Skeletal muscle tissue (tissue), 4 donors: ENCODE measurements around the gene CITED4. TPM values are rescaled to one million over a fixed set of nuclear protein-coding genes. Genes with fewer than 3 reads are reported as not detected.

Experiments used
- H3K27ac ChIP-seq: one replicate; pipeline ENCODE4 v1.7.0; 2013; ENCODE audit warnings: mild to moderate bottlenecking, low read depth, low read length, inconsistent platforms
- H3K27me3 ChIP-seq, 3 donors: one replicate each; pipeline ENCODE4 v1.7.0; 2013; ENCODE audit warnings: low read length in 3 of 3; ENCODE audit not compliant: control insufficient read depth in 3 of 3, insufficient read depth in 3 of 3
- H3K36me3 ChIP-seq, 3 donors: one replicate each; pipeline ENCODE4 v1.7.0; 2013; ENCODE audit warnings: low read length in 3 of 3; ENCODE audit not compliant: control insufficient read depth in 3 of 3, insufficient read depth in 3 of 3
- H3K4me1 ChIP-seq, 3 donors: one replicate each; pipeline ENCODE4 v1.7.0; 2013; ENCODE audit warnings: low read length in 3 of 3, mild to moderate bottlenecking in 3 of 3; ENCODE audit not compliant: control insufficient read depth in 3 of 3, insufficient read depth in 3 of 3
- H3K4me3 ChIP-seq, 3 donors: one replicate each; pipeline ENCODE4 v1.7.0; 2013; ENCODE audit warnings: low read length in 3 of 3
- H3K9ac ChIP-seq, 3 donors: one replicate each; pipeline ENCODE4 v1.7.0; 2013; ENCODE audit warnings: low read length in 3 of 3, mild to moderate bottlenecking in 3 of 3, moderate library complexity in 2 of 3, low read depth in 1 of 3
- H3K9me3 ChIP-seq, 3 donors: one replicate each; pipeline ENCODE4 v1.7.0; 2013; ENCODE audit warnings: low read length in 3 of 3; ENCODE audit not compliant: control insufficient read depth in 3 of 3
- total RNA-seq: library from RNA; depleted of rRNA; stranded (reverse); fragments of >200 nt; gene quantifications from one replicate; pipeline ENCODE4 v1.2.3, GENCODE V29; 2014
- donor health status: Osteomylitis.

Gene CITED4
- total RNA-seq, 1 donor from 2014 or later, result 1.6 TPM

DNA sequence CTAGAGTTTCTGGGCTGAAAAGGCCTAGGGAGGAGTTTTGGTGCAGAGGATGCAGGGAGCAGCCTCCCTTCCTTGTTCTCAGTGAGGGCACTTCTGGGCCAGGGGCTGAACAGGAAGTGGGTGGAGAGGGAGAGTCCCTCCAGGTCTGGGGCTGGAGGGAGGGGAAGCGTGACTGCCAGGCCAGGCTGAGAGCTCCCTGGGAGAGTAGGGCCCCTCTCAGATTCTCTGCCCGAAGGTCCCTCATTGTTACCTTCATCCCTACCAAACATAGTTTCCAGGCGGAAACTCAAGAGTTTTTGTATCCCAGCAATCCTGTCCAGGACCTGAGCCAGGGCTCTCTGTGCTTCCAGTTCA, 36.8 kb downstream of the CITED4 start:
- H3K9me3 ChIP-seq, result no peaks in the 10 kb centered on the region

DNA sequence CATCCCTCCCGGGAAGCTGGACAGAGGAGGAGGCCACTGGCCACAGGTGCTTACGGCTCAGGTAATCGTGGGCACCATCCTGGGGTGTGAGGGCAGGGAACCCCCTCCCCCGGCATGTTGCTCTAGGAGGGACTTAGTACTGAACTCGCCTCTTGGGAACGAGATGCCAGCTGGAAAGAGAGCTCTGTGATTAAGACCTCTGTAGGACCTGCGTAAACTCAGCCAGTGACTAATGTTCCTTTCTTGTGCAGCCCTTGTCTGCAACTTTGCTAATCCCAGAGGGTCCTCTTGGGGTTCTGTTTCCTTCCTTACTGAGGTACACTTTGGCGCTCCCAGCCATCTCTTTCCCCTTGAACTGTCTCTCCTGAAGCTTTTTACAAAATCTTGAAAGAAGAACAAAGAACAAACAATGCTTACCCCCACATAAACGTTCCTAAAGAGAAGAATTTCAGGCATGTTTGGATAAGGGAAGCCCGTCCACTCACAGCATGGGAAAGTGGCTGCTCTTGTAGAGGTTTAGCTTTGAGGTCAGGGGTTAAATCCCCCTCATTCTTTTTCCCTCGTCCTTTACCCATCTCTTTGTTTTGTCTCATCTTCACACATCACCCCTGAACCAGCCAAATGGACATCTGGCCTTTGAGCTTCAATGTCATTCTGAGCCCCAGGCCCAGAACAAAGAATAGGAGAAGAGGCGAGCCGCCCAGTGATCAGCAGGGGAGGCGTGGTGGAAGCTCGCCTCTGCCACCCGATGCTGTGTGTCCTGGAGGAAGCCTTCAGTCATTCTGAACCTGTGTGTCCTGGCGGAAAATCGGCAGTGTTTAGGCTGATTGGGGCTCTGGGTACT, 37.4 kb downstream of the CITED4 start:
- Histone ChIP-seq H3K27ac (no peak overlapping the region), H3K9ac (no peak overlapping the region), H3K27me3 (no peaks in the 10 kb centered on the region), H3K9me3 (no peaks in the 10 kb centered on the region), H3K4me1 (peaks cover 0 to 9% (median 7%) of the 10 kb centered on the region in 3 donors), H3K4me3 (no peak overlapping the region), H3K36me3 (peaks cover 0 to 14% (median 2%) of the 10 kb centered on the region in 3 donors)

More for the DNA sequence above, 36.8 kb downstream of the CITED4 start:
- Histone ChIP-seq H3K27ac (no peak overlapping the region), H3K4me3 (no peak overlapping the region), H3K36me3 (peaks cover 0 to 8% (median 3%) of the 10 kb centered on the region in 3 donors), H3K27me3 (no peaks in the 10 kb centered on the region), H3K9ac (no peak overlapping the region), H3K4me1 (peaks cover 0 to 9% (median 5%) of the 10 kb centered on the region in 3 donors)

DNA sequence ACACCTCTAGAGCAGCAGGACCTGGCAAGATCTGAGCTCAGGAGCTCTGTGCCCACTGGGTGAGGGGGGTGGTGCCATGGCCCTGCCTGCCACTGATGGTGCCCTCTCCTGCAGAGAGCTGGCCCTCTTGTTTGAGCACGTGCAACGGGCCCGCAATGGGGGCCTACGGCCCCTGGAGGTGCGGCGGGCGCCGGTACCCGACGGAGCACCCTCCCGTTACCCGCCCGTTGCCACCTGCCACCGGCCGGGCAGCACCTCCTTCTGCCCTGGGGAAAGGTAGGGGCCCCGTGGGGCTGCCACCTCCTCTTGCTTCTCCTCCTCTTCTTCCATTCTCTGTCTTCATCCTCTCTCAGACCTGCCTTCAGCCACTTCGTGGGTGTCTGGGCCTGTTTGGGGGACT, 38.2 kb downstream of the CITED4 start:
- peaks cover 0 to 9% (median 7%) of the 10 kb centered on the region in 3 donors for H3K4me1 ChIP-seq
- no peaks in the 10 kb centered on the region for H3K27me3 ChIP-seq
- H3K36me3 ChIP-seq, result peaks cover 0 to 17% (median 3%) of the 10 kb centered on the region in 3 donors
- no peak overlapping the region for H3K9ac ChIP-seq
- no peak overlapping the region for H3K27ac ChIP-seq
- H3K4me3 ChIP-seq, result no peak overlapping the region
- no peaks in the 10 kb centered on the region for H3K9me3 ChIP-seq

DNA sequence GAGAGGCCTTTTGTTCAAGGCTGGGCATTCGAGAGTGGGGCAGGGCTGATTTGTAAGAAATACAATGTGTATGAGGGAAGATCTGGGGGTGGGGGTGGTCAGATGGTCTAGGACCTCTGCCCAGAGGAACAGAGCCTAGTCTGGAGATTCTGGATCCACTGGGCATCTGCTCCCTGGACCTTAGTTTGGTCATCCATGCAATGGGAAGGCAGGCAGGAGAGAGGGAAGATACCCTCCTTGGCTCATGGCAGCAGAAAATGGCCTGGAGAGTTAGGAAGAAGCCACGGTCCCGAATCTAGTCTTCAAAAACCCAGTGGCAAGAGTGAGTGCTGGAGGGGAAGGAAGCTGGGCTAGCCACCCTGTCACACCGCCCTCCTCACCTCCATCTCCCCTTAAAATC, 38.8 kb downstream of the CITED4 start:
- Histone ChIP-seq H3K27ac (no peak overlapping the region), H3K9me3 (no peaks in the 10 kb centered on the region), H3K4me3 (no peak overlapping the region), H3K4me1 (peaks cover 3 to 9% (median 7%) of the 10 kb centered on the region in 3 donors), H3K9ac (no peak overlapping the region), H3K36me3 (peaks cover 0 to 19% (median 3%) of the 10 kb centered on the region in 3 donors), H3K27me3 (no peaks in the 10 kb centered on the region)

DNA sequence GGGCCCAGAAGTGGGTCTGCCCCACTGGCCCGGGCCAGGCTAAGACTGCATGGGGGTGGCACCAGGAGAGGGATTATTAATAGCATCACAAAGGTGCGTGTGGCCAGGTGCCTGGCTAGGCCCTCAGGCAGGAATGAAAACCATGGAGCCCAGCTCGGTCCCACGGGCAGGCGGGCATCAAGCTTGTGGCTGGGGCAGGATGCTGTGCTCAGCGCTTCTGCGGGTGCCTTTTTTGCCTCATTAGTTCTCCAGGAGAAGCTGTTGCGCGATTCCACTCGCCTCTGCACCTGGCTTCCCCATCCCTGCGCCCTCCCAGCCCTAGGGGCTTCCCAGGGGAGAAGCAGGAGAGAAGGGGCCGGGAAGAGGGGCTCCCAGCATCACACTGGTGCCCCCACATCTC, 39.3 kb downstream of the CITED4 start:
- Histone ChIP-seq H3K9me3 (no peaks in the 10 kb centered on the region), H3K4me3 (no peak overlapping the region), H3K27ac (no peak overlapping the region), H3K27me3 (no peaks in the 10 kb centered on the region), H3K36me3 (peaks cover 0 to 20% (median 3%) of the 10 kb centered on the region in 3 donors), H3K9ac (no peak overlapping the region), H3K4me1 (peaks cover 4 to 9% (median 7%) of the 10 kb centered on the region in 3 donors)

DNA sequence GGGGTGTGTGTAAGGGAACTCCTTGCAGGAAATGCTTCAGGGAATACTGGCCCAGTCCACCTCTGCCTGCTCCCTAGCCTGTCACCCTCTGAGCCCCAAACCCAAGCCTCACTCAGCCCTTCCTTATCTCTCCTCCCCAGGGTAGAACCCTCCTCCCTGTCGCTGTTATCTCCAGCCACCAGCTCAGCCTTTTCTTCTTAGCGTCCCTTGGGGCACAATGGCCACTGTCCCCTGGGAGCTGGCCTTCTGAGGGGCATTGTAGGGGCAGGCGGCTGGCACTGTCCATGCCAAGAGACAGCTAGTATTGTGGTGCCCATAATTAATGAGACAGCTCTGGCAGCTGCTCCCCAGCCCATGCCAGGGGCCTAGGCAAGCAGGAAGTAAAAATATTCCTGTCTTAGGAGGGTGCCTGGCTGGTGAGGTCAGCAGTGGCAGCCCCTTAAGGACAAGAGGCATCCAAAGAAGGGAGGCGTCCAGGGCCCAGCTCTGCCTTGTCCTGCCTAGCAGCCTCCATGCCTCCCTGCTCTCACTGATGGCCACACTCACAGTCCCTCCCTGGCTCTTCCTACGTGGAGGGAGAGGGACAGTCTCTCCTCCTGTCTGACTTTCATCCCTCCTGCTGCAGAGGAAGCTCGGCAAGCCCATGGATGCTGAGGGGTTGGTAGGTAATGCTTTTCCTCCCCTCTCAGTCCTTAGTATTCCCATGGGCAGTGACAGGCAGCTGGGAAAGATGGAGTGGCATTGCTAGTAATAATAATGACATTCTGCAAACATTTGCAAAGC, 41.1 kb downstream of the CITED4 start:
- Histone ChIP-seq H3K4me3 (no peak overlapping the region), H3K27ac (no peak overlapping the region), H3K9ac (peak overlapping the region in 1 of 3 donors; percentile 57), H3K36me3 (peaks cover 0 to 20% (median 3%) of the 10 kb centered on the region in 3 donors), H3K4me1 (peaks cover 4 to 9% (median 7%) of the 10 kb centered on the region in 3 donors), H3K27me3 (no peaks in the 10 kb centered on the region), H3K9me3 (no peaks in the 10 kb centered on the region)

DNA sequence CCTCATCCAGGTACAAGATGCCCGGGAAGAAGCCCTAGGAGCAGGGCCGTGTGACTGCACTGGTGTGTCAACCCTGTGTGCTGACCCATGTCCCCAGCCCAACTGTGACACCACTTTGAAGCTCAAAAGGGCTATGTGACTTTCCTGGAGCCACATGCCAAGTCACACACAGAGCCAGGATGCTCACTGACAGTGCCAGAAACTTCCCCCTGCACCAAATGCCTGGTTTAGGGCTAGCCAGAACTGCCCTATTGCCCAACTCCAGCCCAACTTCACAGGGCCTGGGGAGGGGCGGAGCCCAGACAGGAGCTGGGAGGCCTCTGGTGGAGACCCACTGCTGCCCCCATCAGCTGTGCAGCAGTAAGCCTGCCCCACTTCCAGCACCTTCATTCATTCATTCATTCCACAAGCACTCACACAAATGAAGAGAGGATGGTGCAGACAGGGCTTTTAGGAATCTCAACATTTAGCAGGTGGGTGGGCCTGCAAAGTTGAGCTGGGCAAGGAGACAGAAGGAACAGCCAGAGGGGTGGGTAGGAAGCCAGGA, 41.8 kb downstream of the CITED4 start:
- H3K27ac ChIP-seq, result no peak overlapping the region
- no peaks in the 10 kb centered on the region for H3K9me3 ChIP-seq
- H3K36me3 ChIP-seq, result peaks cover 0 to 20% (median 3%) of the 10 kb centered on the region in 3 donors
- no peaks in the 10 kb centered on the region for H3K27me3 ChIP-seq
- H3K9ac ChIP-seq, result no peak overlapping the region
- H3K4me3 ChIP-seq, result no peak overlapping the region
- peaks cover 4 to 9% (median 7%) of the 10 kb centered on the region in 3 donors for H3K4me1 ChIP-seq

DNA sequence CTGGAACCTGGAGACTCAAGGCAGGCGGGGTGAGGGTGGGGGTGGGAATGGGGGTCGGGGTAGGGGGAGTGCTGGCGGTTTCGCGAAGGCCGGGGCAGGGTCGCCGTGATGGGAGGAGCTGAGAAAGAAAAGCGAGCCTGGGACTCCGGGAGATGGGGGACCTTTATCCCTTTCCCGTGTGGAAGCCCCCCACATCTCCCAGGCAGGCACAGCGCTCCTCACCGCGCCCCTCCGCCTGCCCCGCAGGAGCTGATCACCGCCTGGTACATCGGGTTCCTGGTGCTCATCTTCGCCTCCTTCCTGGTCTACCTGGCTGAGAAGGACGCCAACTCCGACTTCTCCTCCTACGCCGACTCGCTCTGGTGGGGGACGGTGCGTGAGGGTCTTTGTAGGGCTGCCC, 43.1 kb downstream of the CITED4 start:
- H3K27me3 ChIP-seq, result no peaks in the 10 kb centered on the region
- H3K4me3 ChIP-seq, result no peak overlapping the region
- no peaks in the 10 kb centered on the region for H3K9me3 ChIP-seq
- peaks cover 4 to 9% (median 7%) of the 10 kb centered on the region in 3 donors for H3K4me1 ChIP-seq
- H3K27ac ChIP-seq, result no peak overlapping the region
- peaks cover 0 to 20% (median 3%) of the 10 kb centered on the region in 3 donors for H3K36me3 ChIP-seq
- H3K9ac ChIP-seq, result no peak overlapping the region

DNA sequence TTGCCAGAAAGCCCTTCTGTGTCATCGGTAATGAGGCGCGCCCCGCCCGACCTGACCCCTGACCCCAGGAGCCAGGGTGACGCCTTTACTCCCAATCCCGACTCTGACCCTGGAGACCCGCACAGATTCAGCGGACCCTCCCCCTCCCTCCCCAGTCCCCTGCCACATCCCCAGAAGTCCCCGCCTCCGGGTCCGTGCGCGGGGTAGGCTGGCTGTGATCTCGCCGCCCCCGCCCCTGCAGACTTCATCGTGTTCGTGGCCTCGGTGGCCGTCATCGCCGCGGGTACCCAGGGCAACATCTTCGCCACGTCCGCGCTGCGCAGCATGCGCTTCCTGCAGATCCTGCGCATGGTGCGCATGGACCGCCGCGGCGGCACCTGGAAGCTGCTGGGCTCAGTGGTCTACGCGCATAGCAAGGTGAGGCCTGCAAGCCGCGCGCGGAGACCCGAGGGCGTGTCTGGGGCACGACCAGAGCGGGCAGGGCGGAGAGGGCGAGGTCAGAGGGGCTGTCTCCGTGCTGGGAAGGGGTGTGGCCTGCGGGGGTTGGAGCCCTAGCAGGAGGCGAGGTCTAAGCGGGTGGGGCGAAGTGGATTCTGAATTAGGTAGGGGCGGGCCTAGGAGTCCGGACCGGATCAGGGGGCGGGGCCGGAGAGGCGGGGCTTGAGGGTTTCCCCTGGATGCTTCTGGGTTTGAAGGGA, 43.8 kb downstream of the CITED4 start:
- peak overlapping the region in 1 of 3 donors; percentile 32 for H3K4me3 ChIP-seq
- no peak overlapping the region for H3K9ac ChIP-seq
- H3K4me1 ChIP-seq, result peaks cover 4 to 9% (median 7%) of the 10 kb centered on the region in 3 donors
- no peaks in the 10 kb centered on the region for H3K9me3 ChIP-seq
- no peak overlapping the region for H3K27ac ChIP-seq
- H3K27me3 ChIP-seq, result no peaks in the 10 kb centered on the region
- peaks cover 0 to 17% (median 3%) of the 10 kb centered on the region in 3 donors for H3K36me3 ChIP-seq
